ENCODE measurements around the gene BSPH1.
"Not testable (repeated sequence)": the region's sequence is repeated elsewhere in the genome, so short reads cannot be mapped to it uniquely, and the experiment has no call there.

BSPH1 gene

GRCh38 chr19:47994209-47994802 lies 2.3 kb upstream of the BSPH1 start, which contains the start of gene ELSPBP1:
Gene ELSPBP1, plus strand, starts transcription at chr19:47994632. Its CDS starts 14,036 bp downstream, at chr19:48008668.
- H3K27ac Mint-ChIP-seq, result no peak within 1 kb of the TSS
- H3K36me3 Mint-ChIP-seq (ENCODE audit: low read depth), result no peaks in the 10 kb centered on the region
- no peak within 1 kb of the TSS for H3K4me3 Mint-ChIP-seq
- H3K9me3 Mint-ChIP-seq, result no peaks in the 10 kb centered on the region
- H3K4me1 Mint-ChIP-seq (ENCODE audit: low read depth), result no peaks in the 10 kb centered on the region
- H3K27me3 Mint-ChIP-seq, result peaks cover 37% of the 10 kb centered on the region

- H3K4me1 Mint-ChIP-seq (ENCODE audit: low read depth), result no peaks in the 10 kb centered on the region
- peaks cover 33% of the 10 kb centered on the region for H3K27me3 Mint-ChIP-seq
- H3K4me3 Mint-ChIP-seq, result no peak overlapping the region
- no peaks in the 10 kb centered on the region for H3K36me3 Mint-ChIP-seq (ENCODE audit: low read depth)
- no peaks in the 10 kb centered on the region for H3K9me3 Mint-ChIP-seq
- no peak overlapping the region for H3K27ac Mint-ChIP-seq
These were observed 670 bp downstream of the BSPH1 start for GRCh38 chr19:47991191-47991808.

- Mint-ChIP-seq H3K4me1 (ENCODE audit: low read depth) (no peaks in the 10 kb centered on the region), H3K4me3 (no peak overlapping the region), H3K36me3 (ENCODE audit: low read depth) (no peaks in the 10 kb centered on the region), H3K27me3 (peaks cover 53% of the 10 kb centered on the region), H3K27ac (no peak overlapping the region), H3K9me3 (no peaks in the 10 kb centered on the region)
These were observed 18.4 kb downstream of the BSPH1 start for GRCh38 chr19:47973529-47973928.

GRCh38 chr19:47955936-47956335 lies 36.0 kb downstream of the BSPH1 start:
- H3K4me1 Mint-ChIP-seq (ENCODE audit: low read depth); H3K36me3 Mint-ChIP-seq (ENCODE audit: low read depth); H3K27ac Mint-ChIP-seq; H3K4me3 Mint-ChIP-seq; H3K27me3 Mint-ChIP-seq; H3K9me3 Mint-ChIP-seq: not testable (repeated sequence)

GRCh38 chr19:47952132-47952531 lies 39.8 kb downstream of the BSPH1 start:
- H3K27ac Mint-ChIP-seq, H3K9me3 Mint-ChIP-seq, H3K4me3 Mint-ChIP-seq: not testable (repeated sequence)

GRCh38 chr19:47949852-47950521 lies 42.0 kb downstream of the BSPH1 start:
- not testable (repeated sequence) for H3K4me1 Mint-ChIP-seq (ENCODE audit: low read depth); H3K4me3 Mint-ChIP-seq; H3K9me3 Mint-ChIP-seq; H3K36me3 Mint-ChIP-seq (ENCODE audit: low read depth); H3K27ac Mint-ChIP-seq; H3K27me3 Mint-ChIP-seq

More at GRCh38 chr19:47952132-47952531, 39.8 kb downstream of the BSPH1 start:
- not testable (repeated sequence) for H3K4me1 Mint-ChIP-seq (ENCODE audit: low read depth); H3K27me3 Mint-ChIP-seq; H3K36me3 Mint-ChIP-seq (ENCODE audit: low read depth)

- not testable (repeated sequence) for H3K4me3 Mint-ChIP-seq; H3K9me3 Mint-ChIP-seq; H3K36me3 Mint-ChIP-seq (ENCODE audit: low read depth); H3K27ac Mint-ChIP-seq; H3K27me3 Mint-ChIP-seq; H3K4me1 Mint-ChIP-seq (ENCODE audit: low read depth)
These were observed 63.4 kb downstream of the BSPH1 start for GRCh38 chr19:47928581-47928980.

GRCh38 chr19:47920107-47920506 lies 71.9 kb downstream of the BSPH1 start:
- not testable (repeated sequence) for H3K4me1 Mint-ChIP-seq (ENCODE audit: low read depth); H3K27me3 Mint-ChIP-seq; H3K36me3 Mint-ChIP-seq (ENCODE audit: low read depth); H3K4me3 Mint-ChIP-seq; H3K9me3 Mint-ChIP-seq; H3K27ac Mint-ChIP-seq
